Panc1 (cell line): Measurements from ENCODE around the gene PIK3R5. TPM values are rescaled to one million over a fixed set of nuclear protein-coding genes. Genes with fewer than 3 reads are reported as not detected.

Source experiments
- ATAC-seq: fragments of 200-7000 bp; cut with Tn5 transposase; 2 replicates; pipeline ENCODE4 v1.9.1; 2020; ENCODE audit warnings: mild to moderate bottlenecking, moderate library complexity
- BruUV-seq: library from RNA; stranded (reverse); fragments of 400-500 nt; replicated peaks from 2 replicates; lab custom pipeline; 2021; lab: Mats Ljungman, UMichigan
- CTCF ChIA-PET: fragments of 300-600 bp; sonication (Branson Sonifier 250); formaldehyde crosslinking; loops from one replicate; lab custom pipeline; 2022; ENCODE audit warnings: antibody characterized with exemption; lab: Charles Lee
- POLR2A ChIA-PET: fragments of 300-600 bp; sonication (Branson Sonifier 250); formaldehyde crosslinking; loops from one replicate; lab custom pipeline; 2022; ENCODE audit warnings: antibody characterized with exemption; lab: Charles Lee
- DNase-seq: peaks from one replicate; pipeline ENCODE4 v3.0.0-alpha.2; 2010; ENCODE audit warnings: low read depth, low spot score
- H3K27ac ChIP-seq: 2 replicates; pipeline ENCODE4 v1.5.1; 2011; ENCODE audit warnings: mild to moderate bottlenecking, low read length, inconsistent platforms
- H3K27me3 ChIP-seq: fragments of 200-500 bp; sonication (Bioruptor generic); 2 replicates; pipeline ENCODE4 v1.6.0; 2014; ENCODE audit warnings: low read length, inconsistent platforms; ENCODE audit not compliant: control insufficient read depth, insufficient read depth
- H3K36me3 ChIP-seq: fragments of 200-500 bp; sonication (Bioruptor generic); 2 replicates; pipeline ENCODE4 v1.5.1; 2014; ENCODE audit warnings: inconsistent platforms, mild to moderate bottlenecking, low read length, moderate library complexity; ENCODE audit not compliant: control insufficient read depth, insufficient read depth
- H3K4me1 ChIP-seq: 2 replicates; pipeline ENCODE4 v1.5.1; 2011; ENCODE audit warnings: inconsistent platforms, mild to moderate bottlenecking, low read length, moderate library complexity; ENCODE audit not compliant: control insufficient read depth, insufficient read depth
- H3K4me3 ChIP-seq, 2 experiments: 2 replicates each; pipeline ENCODE4 v1.5.1; 2011 to 2012; ENCODE audit warnings: low read depth in 2 of 2, low read length in 2 of 2, mild to moderate bottlenecking in 2 of 2, inconsistent platforms in 1 of 2, moderate library complexity in 1 of 2
- H3K9me3 ChIP-seq: fragments of 200-500 bp; sonication (Bioruptor generic); 2 replicates; pipeline ENCODE4 v1.5.1; 2014; ENCODE audit warnings: low read depth, mild to moderate bottlenecking, inconsistent platforms, low read length, moderate library complexity; ENCODE audit not compliant: control insufficient read depth, insufficient read depth
- POLR2AphosphoS5 ChIP-seq: IDR thresholded peaks from 2 replicates; pipeline ENCODE4 v1.6.1; 2012; ENCODE audit warnings: mild to moderate bottlenecking, low read depth, low read length, moderate library complexity
- SIN3A ChIP-seq: IDR thresholded peaks from 2 replicates; pipeline ENCODE4 v1.6.1; 2012; ENCODE audit warnings: low read depth, mild to moderate bottlenecking, low read length, moderate library complexity, borderline replicate concordance; ENCODE audit not compliant: insufficient read depth
- TCF7L2 ChIP-seq: IDR thresholded peaks from 2 replicates; pipeline ENCODE4 v1.6.1; 2011; ENCODE audit warnings: mild to moderate bottlenecking, low read depth, low read length, inconsistent platforms
- in situ Hi-C: cut with HindIII; loops from 2 replicates; pipeline ENCODE4 v1.10.0; 2016; ENCODE audit warnings: low sequenced_read_pairs, low pct_unique_long_range_greater_than_20kb
- intact Hi-C: fragments of 100-400 bp; cut with micrococcal nuclease; formaldehyde crosslinking; loops from one replicate; pipeline ENCODE4 v1.10.0; 2022; ENCODE audit not compliant: unreplicated experiment
- total RNA-seq: library from RNA; stranded (reverse); gene quantifications from one replicate; pipeline ENCODE4 v1.2.1, GENCODE V29; 2021; ENCODE audit not compliant: unreplicated experiment
- TF ChIP-seq, protein P1 (sequence below): fragments of 450-650 bp; IDR thresholded peaks from 2 replicates; pipeline ENCODE4 v1.5.1; 2017; ENCODE audit warnings: mild to moderate bottlenecking
- TF ChIP-seq, protein P2 (sequence below), 2 experiments: IDR thresholded peaks; 2 replicates each; pipeline ENCODE4 v1.6.1; 2011 to 2012; ENCODE audit warnings: low read depth in 2 of 2, control low read depth in 1 of 2, low read length in 1 of 2, mild to moderate bottlenecking in 1 of 2, moderate library complexity in 1 of 2; ENCODE audit not compliant: insufficient read depth in 1 of 2

The PIK3R5 gene
- total RNA-seq, 1 experiment from 2014 or later = 0.15 TPM

DNA sequence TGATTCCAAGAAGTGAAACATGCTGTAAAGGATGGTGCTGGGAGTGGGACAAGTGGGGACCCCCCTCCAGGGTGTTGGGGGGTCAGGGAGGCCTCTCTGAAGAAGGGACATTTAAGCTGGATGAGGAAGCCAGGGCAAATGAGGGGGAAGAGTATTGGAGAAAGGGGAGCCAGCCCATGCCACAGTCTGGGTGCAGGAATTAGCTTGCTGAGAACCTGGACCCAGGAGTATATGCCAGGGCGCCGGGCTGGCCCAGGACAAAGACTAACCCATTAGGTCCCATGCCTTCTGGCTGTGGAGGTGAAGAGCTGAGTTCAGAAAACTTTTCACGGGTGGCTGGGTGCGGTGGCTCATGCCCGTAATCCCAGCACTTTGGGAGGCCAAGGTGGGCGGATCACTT lies 52.4 kb downstream of the PIK3R5 start:
- intact Hi-C loops (no loop called here), in situ Hi-C loops (no loop called here)
- H3K27ac ChIP-seq = no peak overlapping the region
- DNase-seq (no peak), ATAC-seq (no peak)
- H3K9me3 ChIP-seq = no peaks in the 10 kb centered on the region
- BruUV-seq = no TSS peak
- ChIA-PET POLR2A (no interaction called here), CTCF (no interaction called here)
- H3K27me3 ChIP-seq = no peaks in the 10 kb centered on the region
- no peak overlapping the region for H3K4me3 ChIP-seq
- TF ChIP-seq TCF7L2 (no peak), POLR2AphosphoS5 (no peak), SIN3A (no peak)
- TF ChIP-seq, protein P1, sequence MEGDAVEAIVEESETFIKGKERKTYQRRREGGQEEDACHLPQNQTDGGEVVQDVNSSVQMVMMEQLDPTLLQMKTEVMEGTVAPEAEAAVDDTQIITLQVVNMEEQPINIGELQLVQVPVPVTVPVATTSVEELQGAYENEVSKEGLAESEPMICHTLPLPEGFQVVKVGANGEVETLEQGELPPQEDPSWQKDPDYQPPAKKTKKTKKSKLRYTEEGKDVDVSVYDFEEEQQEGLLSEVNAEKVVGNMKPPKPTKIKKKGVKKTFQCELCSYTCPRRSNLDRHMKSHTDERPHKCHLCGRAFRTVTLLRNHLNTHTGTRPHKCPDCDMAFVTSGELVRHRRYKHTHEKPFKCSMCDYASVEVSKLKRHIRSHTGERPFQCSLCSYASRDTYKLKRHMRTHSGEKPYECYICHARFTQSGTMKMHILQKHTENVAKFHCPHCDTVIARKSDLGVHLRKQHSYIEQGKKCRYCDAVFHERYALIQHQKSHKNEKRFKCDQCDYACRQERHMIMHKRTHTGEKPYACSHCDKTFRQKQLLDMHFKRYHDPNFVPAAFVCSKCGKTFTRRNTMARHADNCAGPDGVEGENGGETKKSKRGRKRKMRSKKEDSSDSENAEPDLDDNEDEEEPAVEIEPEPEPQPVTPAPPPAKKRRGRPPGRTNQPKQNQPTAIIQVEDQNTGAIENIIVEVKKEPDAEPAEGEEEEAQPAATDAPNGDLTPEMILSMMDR = no peak
- TF ChIP-seq, protein P2, sequence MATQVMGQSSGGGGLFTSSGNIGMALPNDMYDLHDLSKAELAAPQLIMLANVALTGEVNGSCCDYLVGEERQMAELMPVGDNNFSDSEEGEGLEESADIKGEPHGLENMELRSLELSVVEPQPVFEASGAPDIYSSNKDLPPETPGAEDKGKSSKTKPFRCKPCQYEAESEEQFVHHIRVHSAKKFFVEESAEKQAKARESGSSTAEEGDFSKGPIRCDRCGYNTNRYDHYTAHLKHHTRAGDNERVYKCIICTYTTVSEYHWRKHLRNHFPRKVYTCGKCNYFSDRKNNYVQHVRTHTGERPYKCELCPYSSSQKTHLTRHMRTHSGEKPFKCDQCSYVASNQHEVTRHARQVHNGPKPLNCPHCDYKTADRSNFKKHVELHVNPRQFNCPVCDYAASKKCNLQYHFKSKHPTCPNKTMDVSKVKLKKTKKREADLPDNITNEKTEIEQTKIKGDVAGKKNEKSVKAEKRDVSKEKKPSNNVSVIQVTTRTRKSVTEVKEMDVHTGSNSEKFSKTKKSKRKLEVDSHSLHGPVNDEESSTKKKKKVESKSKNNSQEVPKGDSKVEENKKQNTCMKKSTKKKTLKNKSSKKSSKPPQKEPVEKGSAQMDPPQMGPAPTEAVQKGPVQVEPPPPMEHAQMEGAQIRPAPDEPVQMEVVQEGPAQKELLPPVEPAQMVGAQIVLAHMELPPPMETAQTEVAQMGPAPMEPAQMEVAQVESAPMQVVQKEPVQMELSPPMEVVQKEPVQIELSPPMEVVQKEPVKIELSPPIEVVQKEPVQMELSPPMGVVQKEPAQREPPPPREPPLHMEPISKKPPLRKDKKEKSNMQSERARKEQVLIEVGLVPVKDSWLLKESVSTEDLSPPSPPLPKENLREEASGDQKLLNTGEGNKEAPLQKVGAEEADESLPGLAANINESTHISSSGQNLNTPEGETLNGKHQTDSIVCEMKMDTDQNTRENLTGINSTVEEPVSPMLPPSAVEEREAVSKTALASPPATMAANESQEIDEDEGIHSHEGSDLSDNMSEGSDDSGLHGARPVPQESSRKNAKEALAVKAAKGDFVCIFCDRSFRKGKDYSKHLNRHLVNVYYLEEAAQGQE (IDR thresholded peaks at IDR 0.05; ENCODE audit: insufficient read depth in 1 of 2, low read depth in 2 of 2, low read length in 1 of 2) = no peak
- H3K36me3 ChIP-seq = no peaks in the 10 kb centered on the region
- no peaks in the 10 kb centered on the region for H3K4me1 ChIP-seq

DNA sequence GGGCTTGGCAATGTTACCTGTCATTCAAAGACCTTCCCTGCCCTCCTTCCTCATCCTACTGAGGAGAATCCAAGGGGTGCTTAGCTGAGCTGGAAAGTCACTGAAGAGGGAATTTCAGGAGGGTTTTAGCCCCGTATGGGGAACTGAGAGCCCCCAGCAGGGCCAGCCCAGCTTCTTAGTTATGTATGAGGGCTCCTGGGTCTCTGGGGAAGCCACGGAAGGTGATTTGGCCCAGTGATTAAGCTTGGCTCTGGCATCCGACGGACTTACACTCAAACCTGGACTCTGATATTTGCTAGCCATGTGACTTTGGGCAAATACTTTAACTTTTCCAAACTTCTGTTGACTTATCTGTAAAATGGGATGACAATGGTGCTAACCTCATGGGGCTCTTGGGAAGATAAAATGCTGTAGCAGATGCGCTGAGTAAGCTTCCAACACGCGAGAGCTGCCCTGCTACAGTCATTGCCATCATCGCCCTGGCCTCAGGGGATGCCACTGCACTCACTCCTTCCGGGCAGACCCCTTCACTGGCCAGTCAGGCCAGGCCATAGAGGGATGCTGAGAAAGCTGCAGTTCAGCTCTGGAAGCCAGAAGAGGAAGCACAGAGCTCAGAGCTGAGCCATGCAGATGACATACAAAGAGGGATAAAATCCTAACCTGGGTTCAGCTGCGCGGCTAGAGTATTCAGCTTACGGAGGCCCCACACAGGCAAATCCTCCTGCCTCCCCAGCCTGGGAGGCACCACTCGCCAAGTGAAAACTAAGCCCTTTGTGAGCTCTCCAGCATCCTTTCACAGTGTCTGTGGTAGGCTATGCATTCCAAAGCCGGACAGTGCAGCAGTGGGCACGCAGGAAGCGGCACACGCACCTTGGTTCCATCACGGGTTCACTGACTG lies 53.2 kb downstream of the PIK3R5 start:
- ChIA-PET POLR2A (no interaction called here), CTCF (no interaction called here)
- Histone ChIP-seq H3K36me3 (no peaks in the 10 kb centered on the region), H3K4me3 (no peak overlapping the region), H3K4me1 (no peaks in the 10 kb centered on the region), H3K27me3 (no peaks in the 10 kb centered on the region), H3K9me3 (no peaks in the 10 kb centered on the region), H3K27ac (no peak overlapping the region)
- no peak for ATAC-seq
- in situ Hi-C loops = no loop called here
- intact Hi-C loops = no loop called here
- no peak for DNase-seq
- TF ChIP-seq SIN3A = no peak
- TF ChIP-seq, protein P2 (IDR thresholded peaks at IDR 0.05; ENCODE audit: insufficient read depth in 1 of 2, low read depth in 2 of 2, low read length in 1 of 2) = no peak
- TF ChIP-seq TCF7L2 = no peak
- no TSS peak for BruUV-seq
